SH-SY5Y (cell line): Measurements from ENCODE around the gene NAA16.

ENCODE experiments used
- GATA2 ChIP-seq: IDR thresholded peaks from 2 replicates; pipeline ENCODE4 v1.6.1; 2011; ENCODE audit warnings: mild to moderate bottlenecking, low read depth, low read length
- GATA3 ChIP-seq: IDR thresholded peaks from 2 replicates; pipeline ENCODE4 v1.6.1; 2011; ENCODE audit warnings: low read depth, mild to moderate bottlenecking, low read length, moderate library complexity

GRCh38 chr13:41276824-41277223, 34.2 kb upstream of the NAA16 start:
- TF ChIP-seq GATA2 (no peak), GATA3 (no peak)
